Measurements from ENCODE around the gene PCBP3. TPM values are rescaled to one million over a fixed set of nuclear protein-coding genes. Genes with fewer than 3 reads are reported as not detected.

Gene PCBP3
- total RNA-seq, 4 donors from 2014 or later: 0.77 to 8.6 (median 3.2) TPM; not detected in 1

DNA sequence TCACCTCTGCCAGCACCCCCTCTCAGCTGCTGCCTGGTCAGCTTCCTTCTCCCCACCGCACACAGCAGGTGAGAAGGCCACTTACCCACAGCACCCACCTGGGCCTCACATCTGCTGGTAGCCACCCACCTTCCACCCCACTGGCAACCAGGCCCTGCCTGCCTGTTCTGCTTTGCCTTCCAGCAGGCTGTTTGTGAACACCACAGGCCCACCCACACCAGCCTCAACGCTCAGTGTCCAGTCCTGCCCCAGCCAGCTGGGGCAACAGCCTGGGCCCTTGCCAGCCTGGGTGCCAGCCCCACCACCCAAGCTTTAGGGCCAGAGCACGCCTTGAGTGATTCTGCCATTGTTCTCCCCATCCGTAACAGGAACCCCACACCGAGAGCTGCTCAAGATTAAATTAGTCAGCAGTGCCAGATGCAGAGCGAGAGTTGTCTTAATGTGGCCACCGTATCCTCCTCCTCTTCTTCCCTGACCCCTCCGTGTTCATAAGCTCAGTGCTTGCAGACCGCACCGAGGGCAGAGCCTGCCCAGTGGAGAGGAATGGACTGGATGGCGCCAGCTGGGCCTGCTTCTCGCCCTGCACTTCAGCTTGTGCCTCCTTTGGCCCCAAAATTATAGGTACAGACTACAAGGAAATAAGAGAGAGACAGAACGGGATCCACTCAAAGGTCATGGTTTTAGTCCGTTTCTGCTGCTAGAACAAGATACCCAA, 217.8 kb downstream of the PCBP3 start:
- Histone ChIP-seq H3K27ac (no peak overlapping the region), H3K36me3 (no peaks in the 10 kb centered on the region), H3K9me3 (no peaks in the 10 kb centered on the region), H3K27me3 (no peaks in the 10 kb centered on the region), H3K4me3 (no peak overlapping the region), H3K4me1 (no peaks in the 10 kb centered on the region)
- intact Hi-C loops (cut with DNase I; ENCODE audit: low total_unique reads): no loop called here
- TF ChIP-seq POLR2A (IDR thresholded peaks at IDR 0.05): no peak
- TF ChIP-seq, protein P1, sequence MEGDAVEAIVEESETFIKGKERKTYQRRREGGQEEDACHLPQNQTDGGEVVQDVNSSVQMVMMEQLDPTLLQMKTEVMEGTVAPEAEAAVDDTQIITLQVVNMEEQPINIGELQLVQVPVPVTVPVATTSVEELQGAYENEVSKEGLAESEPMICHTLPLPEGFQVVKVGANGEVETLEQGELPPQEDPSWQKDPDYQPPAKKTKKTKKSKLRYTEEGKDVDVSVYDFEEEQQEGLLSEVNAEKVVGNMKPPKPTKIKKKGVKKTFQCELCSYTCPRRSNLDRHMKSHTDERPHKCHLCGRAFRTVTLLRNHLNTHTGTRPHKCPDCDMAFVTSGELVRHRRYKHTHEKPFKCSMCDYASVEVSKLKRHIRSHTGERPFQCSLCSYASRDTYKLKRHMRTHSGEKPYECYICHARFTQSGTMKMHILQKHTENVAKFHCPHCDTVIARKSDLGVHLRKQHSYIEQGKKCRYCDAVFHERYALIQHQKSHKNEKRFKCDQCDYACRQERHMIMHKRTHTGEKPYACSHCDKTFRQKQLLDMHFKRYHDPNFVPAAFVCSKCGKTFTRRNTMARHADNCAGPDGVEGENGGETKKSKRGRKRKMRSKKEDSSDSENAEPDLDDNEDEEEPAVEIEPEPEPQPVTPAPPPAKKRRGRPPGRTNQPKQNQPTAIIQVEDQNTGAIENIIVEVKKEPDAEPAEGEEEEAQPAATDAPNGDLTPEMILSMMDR (IDR thresholded peaks at IDR 0.05): no peak
- no peak for DNase-seq

DNA sequence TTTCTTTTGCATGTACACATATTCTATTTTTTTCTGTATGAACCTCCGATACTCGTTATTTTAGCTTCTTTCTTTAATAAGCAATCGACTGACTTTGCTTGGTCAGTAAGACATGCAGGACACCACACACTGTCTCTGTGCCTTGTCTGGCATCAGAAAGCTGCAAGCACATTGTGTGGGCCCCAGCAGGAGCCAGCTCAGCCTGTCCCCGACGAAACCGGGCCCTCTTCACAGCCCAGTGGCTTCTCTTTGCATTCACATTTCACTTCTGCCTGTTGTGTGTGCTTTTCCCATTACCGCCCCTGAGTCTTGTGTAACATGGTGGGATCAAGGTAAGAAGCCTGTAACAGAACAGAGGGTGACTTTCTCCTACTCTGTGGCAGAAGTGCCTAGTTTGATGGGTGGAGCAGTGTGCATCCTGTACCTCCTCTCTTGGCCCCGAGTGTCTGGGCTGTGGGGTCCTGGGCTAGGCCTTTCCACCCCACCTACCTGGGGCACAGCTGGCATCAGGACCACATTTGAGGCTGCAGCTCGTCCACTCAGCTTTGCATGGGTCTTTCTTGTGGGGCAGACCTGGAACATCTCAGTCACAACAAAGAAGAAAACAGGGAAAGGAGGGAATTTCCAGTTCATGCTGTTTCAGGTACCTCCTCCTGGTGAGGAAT, 219.2 kb downstream of the PCBP3 start:
- H3K4me3 ChIP-seq: no peak overlapping the region
- no peaks in the 10 kb centered on the region for H3K9me3 ChIP-seq
- H3K27me3 ChIP-seq: no peaks in the 10 kb centered on the region
- no peaks in the 10 kb centered on the region for H3K36me3 ChIP-seq
- no peak for TF ChIP-seq POLR2A (IDR thresholded peaks at IDR 0.05)
- TF ChIP-seq, protein P1 (IDR thresholded peaks at IDR 0.05): no peak
- H3K27ac ChIP-seq: no peak overlapping the region
- H3K4me1 ChIP-seq: no peaks in the 10 kb centered on the region
- no peak for DNase-seq
- intact Hi-C loops (cut with DNase I; ENCODE audit: low total_unique reads): no loop called here

DNA sequence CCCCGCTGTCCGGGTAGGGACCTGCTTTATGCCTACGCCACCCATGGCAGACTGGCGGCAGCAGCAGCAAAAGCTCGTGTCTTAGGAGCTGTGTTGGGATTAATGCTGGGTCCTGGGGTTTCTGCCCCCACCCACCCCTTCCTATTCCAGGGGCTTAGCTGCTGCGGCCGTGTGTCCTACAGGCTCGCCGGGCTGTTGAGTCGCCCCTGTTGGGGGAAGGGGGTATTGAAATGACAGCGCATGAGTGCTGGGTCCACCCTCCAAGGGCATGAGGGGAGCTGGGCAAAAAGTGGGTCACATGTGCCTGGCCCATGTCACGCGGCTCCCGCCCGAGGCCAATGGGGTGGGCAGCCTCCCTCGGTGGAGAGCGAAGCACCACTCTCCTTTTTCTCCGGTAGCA, 219.7 kb downstream of the PCBP3 start:
- H3K4me1 ChIP-seq: no peaks in the 10 kb centered on the region
- H3K27ac ChIP-seq: no peak overlapping the region
- H3K9me3 ChIP-seq: no peaks in the 10 kb centered on the region
- intact Hi-C loops (cut with DNase I; ENCODE audit: low total_unique reads): no loop called here
- no peaks in the 10 kb centered on the region for H3K36me3 ChIP-seq
- no peaks in the 10 kb centered on the region for H3K27me3 ChIP-seq
- H3K4me3 ChIP-seq: no peak overlapping the region
- TF ChIP-seq, protein P1 (IDR thresholded peaks at IDR 0.05): no peak
- no peak for TF ChIP-seq POLR2A (IDR thresholded peaks at IDR 0.05)
- no peak for DNase-seq

DNA sequence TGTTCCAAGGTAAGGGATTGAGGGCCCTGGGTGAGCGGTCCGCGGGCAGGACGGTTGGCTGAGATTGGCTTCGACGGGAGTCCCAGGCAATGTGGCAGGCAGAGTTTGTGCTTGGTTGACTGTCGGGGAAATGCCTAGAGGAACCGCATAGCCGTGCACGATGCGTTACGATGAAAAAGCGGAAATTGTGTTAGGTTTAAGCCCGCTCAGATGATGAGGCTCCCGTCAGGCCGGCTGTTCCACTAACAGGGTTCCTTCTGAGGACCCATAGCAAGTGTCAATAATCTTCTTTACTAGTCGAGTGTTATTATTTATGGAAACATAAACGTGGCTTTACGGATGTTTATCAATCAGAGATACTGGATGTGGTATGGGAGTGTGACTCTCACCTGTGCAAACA, 220.2 kb downstream of the PCBP3 start:
- H3K4me1 ChIP-seq: no peaks in the 10 kb centered on the region
- no peak for DNase-seq
- intact Hi-C loops (cut with DNase I; ENCODE audit: low total_unique reads): no loop called here
- no peaks in the 10 kb centered on the region for H3K27me3 ChIP-seq
- H3K9me3 ChIP-seq: no peaks in the 10 kb centered on the region
- no peak overlapping the region for H3K27ac ChIP-seq
- H3K36me3 ChIP-seq: no peaks in the 10 kb centered on the region
- no peak overlapping the region for H3K4me3 ChIP-seq
- no peak for TF ChIP-seq POLR2A (IDR thresholded peaks at IDR 0.05)
- TF ChIP-seq, protein P1 (IDR thresholded peaks at IDR 0.05): no peak

DNA sequence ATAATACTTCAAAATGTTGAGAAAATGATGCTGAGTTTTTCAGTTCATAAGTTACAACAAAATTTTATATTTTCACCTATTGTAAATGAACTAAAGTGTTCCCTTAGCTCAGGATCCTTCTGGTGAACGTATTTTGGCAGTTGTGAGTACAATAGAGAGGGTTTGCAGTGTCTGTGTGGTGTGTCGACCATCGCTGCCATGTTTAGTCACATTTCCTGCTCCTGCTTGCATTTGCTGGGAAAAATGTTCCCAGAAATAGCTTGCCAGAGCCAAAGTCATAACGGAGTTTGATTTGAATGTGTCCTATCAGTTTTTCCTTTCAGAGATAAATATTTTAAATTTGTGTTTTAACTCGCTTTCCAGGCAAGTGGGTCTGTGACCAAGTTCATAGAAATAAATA, 220.9 kb downstream of the PCBP3 start:
- Histone ChIP-seq H3K27me3 (no peaks in the 10 kb centered on the region), H3K27ac (no peak overlapping the region), H3K4me1 (no peaks in the 10 kb centered on the region), H3K36me3 (no peaks in the 10 kb centered on the region), H3K4me3 (no peak overlapping the region), H3K9me3 (no peaks in the 10 kb centered on the region)
- no peak for TF ChIP-seq POLR2A (IDR thresholded peaks at IDR 0.05)
- TF ChIP-seq, protein P1 (IDR thresholded peaks at IDR 0.05): no peak
- intact Hi-C loops (cut with DNase I; ENCODE audit: low total_unique reads): no loop called here
- no peak for DNase-seq
